Head of caudate nucleus (tissue), 42 donors: ENCODE results near the gene CASK.

Experiments used
- DNase-seq, 42 donors: peaks; one replicate each; pipeline versions ENCODE4 v3.0.0 to v3.0.0-alpha.2; 2020 to 2021; ENCODE audit warnings: mixed read lengths in 7 of 42
- intact Hi-C: fragments of 100-400 bp; cut with DNase I; formaldehyde crosslinking; loops from one replicate; pipeline ENCODE4 v1.15.0; 2022

The CASK gene

DNA sequence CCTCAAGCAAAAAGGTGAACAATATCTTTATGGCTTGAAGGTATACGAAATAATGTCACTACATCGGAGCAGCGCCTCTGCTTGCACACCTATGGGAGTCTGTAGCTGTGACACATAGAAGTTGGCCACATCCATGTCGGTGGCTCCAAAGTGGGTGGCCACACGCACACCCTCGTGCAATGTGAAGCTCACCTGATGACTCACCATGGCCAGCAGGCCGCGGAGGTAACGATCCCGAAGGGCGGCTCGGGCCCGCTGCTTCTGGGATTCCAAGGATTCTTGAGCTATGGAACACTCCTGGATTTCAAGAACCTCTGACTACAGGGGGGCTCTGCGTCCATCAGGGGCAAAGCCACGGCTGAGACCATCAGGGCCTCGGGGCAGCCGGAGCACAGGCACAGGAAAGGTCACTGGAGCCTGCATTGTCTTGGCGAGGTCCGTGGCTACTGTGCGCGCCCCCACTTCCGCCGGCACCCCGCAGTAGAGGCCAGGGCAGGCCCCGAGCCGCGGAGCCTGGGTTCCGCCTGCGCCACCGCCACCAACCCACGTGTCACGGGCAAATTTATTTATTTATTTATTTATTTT lies 451.0 kb downstream of the CASK start:
- DNase-seq, result no peak
- intact Hi-C loops, result no loop called here

DNA sequence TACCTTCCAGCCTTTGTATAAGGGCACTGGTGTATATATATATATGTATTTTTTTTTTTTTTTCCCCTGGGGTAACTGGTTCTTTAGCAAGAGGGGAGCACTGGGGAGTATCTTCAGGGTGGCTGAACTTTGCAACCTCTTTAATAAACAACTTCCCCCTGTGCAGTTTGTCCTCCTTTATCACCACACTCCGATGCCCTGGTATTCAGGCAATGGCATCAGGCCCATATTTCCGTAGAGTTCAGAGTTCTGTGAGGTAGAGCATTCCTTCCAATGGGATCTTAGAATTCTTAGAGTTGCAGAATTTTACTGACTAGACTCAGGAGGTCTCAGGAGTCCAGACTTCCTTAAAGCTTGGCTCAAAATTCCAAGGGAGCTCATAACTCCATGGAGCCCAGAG lies 451.6 kb downstream of the CASK start:
- no peak for DNase-seq
- intact Hi-C loops, result no loop called here

DNA sequence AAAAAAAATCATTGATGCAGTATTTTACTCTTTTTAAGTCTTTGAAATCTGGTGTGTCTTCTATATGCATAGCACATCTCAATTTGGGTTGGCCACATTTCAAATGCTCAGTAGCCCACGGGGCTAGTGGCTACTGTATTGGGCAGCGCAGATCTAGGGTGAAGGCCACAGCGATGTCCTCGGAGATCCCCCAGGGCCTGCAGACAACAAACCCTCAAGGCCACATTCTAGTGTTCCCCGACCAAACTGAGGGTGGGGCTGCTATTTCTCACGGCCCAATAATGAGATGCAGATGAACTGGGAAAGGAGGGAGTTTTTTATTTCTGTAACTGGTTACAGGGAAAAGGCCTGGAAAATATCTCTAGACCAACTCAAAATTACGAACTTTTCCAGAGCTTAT lies 452.6 kb downstream of the CASK start:
- intact Hi-C loops, result no loop called here
- no peak for DNase-seq

DNA sequence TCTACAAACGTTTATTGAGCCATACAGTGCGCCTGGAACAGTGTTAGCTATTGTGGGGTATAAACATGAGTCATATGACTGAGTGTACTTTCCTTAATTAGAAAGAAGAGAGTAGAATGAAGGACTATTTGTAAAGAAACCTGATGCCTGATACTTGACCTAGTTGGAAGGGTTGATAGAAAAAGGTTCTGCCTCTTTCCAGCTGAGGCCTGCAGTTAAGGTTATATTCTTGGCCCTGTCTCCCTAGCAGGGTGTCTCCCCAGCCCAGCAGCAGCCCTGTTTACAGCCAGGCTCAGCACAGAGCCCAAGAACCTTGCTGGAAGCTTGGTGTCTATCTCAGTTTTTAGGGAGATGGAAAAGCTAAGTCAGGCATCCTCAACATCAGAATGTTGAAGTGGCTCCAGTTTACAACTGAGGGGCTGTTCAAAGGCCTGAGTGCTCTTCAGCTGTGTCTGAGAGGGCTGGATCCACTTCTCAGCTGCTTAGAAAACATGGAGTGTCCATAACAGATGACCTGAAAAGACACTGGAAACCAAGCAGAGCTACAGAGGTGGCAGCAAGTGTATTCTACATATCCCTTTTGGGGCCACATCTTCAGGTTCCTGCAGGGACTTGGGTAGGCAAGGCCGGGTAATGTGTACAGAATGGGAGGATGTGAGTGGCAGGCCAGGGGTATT lies 454.6 kb downstream of the CASK start:
- no peak for DNase-seq
- intact Hi-C loops, result no loop called here
